ENCODE results near the gene ERC2. TPM values are rescaled to one million over a fixed set of nuclear protein-coding genes. Genes with fewer than 3 reads are reported as not detected.

Gene ERC2
- total and polyA plus RNA-seq, 2 of the 13 experiments (the other 11 are each of a cell fraction or from before 2014, with no cell fraction given), result 0.16 to 0.22 TPM

DNA sequence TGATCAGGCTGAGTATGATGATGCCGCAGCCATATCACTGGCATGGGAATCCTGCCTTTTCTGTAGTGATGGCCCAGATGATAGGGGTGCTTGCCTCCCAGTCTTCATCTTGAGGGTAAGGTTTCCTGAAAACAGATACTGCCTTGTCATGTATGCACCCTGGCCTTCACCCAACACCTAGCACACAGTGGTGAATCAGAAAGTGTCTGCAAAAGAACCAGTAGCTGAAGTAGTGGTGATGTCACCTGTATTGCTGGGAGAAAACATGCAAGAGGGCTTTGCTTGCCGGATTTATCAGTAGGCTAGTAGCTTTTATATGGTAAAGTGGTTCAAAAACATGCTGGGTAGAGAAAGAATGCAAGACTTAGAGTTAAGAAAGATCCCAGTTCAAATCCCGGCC, 561.4 kb downstream of the ERC2 start (continued):
- TF ChIP-seq, protein P1, sequence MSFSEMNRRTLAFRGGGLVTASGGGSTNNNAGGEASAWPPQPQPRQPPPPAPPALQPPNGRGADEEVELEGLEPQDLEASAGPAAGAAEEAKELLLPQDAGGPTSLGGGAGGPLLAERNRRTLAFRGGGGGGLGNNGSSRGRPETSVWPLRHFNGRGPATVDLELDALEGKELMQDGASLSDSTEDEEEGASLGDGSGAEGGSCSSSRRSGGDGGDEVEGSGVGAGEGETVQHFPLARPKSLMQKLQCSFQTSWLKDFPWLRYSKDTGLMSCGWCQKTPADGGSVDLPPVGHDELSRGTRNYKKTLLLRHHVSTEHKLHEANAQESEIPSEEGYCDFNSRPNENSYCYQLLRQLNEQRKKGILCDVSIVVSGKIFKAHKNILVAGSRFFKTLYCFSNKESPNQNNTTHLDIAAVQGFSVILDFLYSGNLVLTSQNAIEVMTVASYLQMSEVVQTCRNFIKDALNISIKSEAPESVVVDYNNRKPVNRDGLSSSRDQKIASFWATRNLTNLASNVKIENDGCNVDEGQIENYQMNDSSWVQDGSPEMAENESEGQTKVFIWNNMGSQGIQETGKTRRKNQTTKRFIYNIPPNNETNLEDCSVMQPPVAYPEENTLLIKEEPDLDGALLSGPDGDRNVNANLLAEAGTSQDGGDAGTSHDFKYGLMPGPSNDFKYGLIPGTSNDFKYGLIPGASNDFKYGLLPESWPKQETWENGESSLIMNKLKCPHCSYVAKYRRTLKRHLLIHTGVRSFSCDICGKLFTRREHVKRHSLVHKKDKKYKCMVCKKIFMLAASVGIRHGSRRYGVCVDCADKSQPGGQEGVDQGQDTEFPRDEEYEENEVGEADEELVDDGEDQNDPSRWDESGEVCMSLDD (CRISPR knock-in tag; IDR thresholded peaks at IDR 0.05; ENCODE audit: borderline replicate concordance), result no peak
- TF ChIP-seq ZNF292 (CRISPR knock-in tag; IDR thresholded peaks at IDR 0.05; ENCODE audit: borderline replicate concordance, low read depth), result no peak
- TF ChIP-seq TGIF2 (CRISPR knock-in tag; IDR thresholded peaks at IDR 0.05), result no peak
- no peak for TF ChIP-seq ATM (IDR thresholded peaks at IDR 0.05; ENCODE audit: borderline replicate concordance)
- TF ChIP-seq TCF12 (IDR thresholded peaks at IDR 0.05), result no peak
- no peak for TF ChIP-seq TCF12 (CRISPR knock-in tag; IDR thresholded peaks at IDR 0.05)
- TF ChIP-seq TEAD3 (CRISPR knock-in tag; optimal IDR thresholded peaks at IDR 0.05; ENCODE audit: borderline replicate concordance), result no peak
- TF ChIP-seq ZNF468 (CRISPR knock-in tag; IDR thresholded peaks at IDR 0.05), result no peak

DNA sequence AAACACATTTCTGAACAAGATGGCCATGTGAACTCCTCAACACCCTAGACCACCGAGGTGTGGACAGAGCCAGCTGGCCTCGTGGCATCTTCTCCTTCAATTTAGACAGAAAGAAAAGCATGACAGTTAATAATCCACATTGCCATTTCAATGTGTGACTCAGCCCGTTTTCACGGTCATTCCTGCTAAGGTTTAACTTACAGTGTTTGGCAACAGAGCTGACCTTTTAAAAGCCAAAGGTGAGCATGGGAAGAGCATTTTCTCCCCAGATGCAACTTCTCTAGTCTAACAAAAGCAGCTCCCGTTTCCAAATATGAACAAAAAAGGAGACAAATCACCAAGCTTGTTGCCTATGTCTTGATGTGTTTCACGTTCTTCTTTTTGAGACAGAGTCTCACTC, 563.6 kb downstream of the ERC2 start:
- in situ Hi-C loops (cut with HindIII; ENCODE audit: extremely low pct_ligation_motif_present, low pct_unique_long_range_greater_than_20kb), result loop anchor here (5.0 to 25.0 kb wide), 2 partner anchors 417 to 1042 kb away; partner anchors contain the start of gene WNT5A
- DNase-seq (ENCODE audit: low spot score) (no peak), ATAC-seq (no peak), FAIRE-seq (no peak)
- Histone ChIP-seq H3K4me1 (ENCODE audit: insufficient read depth, low read length) (no peaks in the 10 kb centered on the region), H3K9me3 (ENCODE audit: low read length) (no peaks in the 10 kb centered on the region), H3K36me3 (replicated peaks in 1 of 2; ENCODE audit: control insufficient read depth in 1 of 2, insufficient read depth in 2 of 2, low read length in 2 of 2) (no peaks in the 10 kb centered on the region), H3K4me2 (ENCODE audit: low read depth, low read length) (no peak overlapping the region), H3K27me3 (ENCODE audit: control insufficient read depth in 1 of 2, insufficient read depth in 2 of 2, low read length in 2 of 2) (no peaks in the 10 kb centered on the region), H3K9ac (ENCODE audit: insufficient read depth, low read depth, low read length) (no peak overlapping the region), H3K4me3 (replicated peaks in 1 of 3; ENCODE audit: insufficient read depth in 1 of 3, low read depth in 2 of 3, low read length in 3 of 3) (no peak overlapping the region), H3K27ac (ENCODE audit: extremely low read length, insufficient read depth, low read length) (no peak overlapping the region), H4K20me1 (ENCODE audit: insufficient read depth, low read length) (no peaks in the 10 kb centered on the region), H2AFZ (ENCODE audit: low read length) (no peak overlapping the region), H3K79me2 (ENCODE audit: insufficient read depth, low read length) (no peaks in the 10 kb centered on the region)
- WGBS (ENCODE audit: low lambda C conversion rate), result 1% methylated on average over 6 of the region's 6 CpGs
- intact Hi-C loops (cut with micrococcal nuclease; ENCODE audit: unreplicated experiment), result no loop called here
- POLR2A ChIA-PET, result no interaction called here
- CTCF ChIA-PET (ENCODE audit: low intra/inter-chr PET ratio, low total read pairs), result no interaction called here
- BruUV-seq (replicated peaks), result no TSS peak
- no peak for TF ChIP-seq FOXM1 (CRISPR knock-in tag; IDR thresholded peaks at IDR 0.05)
- no peak for TF ChIP-seq HCFC1 (IDR thresholded peaks at IDR 0.05; ENCODE audit: low read depth, low read length)
- TF ChIP-seq FOSL2 (CRISPR knock-in tag; IDR thresholded peaks at IDR 0.05), result no peak
- no peak for TF ChIP-seq MXI1 (IDR thresholded peaks at IDR 0.05; ENCODE audit: borderline replicate concordance, low read depth, low read length)
- no peak for TF ChIP-seq ZNF20 (CRISPR knock-in tag; IDR thresholded peaks at IDR 0.05)
- no peak for TF ChIP-seq SPEN (CRISPR knock-in tag; IDR thresholded peaks at IDR 0.05; ENCODE audit: low read depth)
- TF ChIP-seq CC2D1A (CRISPR knock-in tag; IDR thresholded peaks at IDR 0.05), result no peak
- no peak for TF ChIP-seq HMG20B (CRISPR knock-in tag; conservative IDR thresholded peaks at IDR 0.05)
- TF ChIP-seq CHD2 (IDR thresholded peaks at IDR 0.05; ENCODE audit: low read depth, low read length), result no peak
- TF ChIP-seq, protein P2, sequence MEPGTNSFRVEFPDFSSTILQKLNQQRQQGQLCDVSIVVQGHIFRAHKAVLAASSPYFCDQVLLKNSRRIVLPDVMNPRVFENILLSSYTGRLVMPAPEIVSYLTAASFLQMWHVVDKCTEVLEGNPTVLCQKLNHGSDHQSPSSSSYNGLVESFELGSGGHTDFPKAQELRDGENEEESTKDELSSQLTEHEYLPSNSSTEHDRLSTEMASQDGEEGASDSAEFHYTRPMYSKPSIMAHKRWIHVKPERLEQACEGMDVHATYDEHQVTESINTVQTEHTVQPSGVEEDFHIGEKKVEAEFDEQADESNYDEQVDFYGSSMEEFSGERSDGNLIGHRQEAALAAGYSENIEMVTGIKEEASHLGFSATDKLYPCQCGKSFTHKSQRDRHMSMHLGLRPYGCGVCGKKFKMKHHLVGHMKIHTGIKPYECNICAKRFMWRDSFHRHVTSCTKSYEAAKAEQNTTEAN (CRISPR knock-in tag; conservative IDR thresholded peaks at IDR 0.05), result no peak
- TF ChIP-seq BRD4 (CRISPR knock-in tag; IDR thresholded peaks at IDR 0.05), result no peak
- no peak for TF ChIP-seq NCOA5 (CRISPR knock-in tag; IDR thresholded peaks at IDR 0.05)
- no peak for TF ChIP-seq ZNF878 (CRISPR knock-in tag; IDR thresholded peaks at IDR 0.05)
- TF ChIP-seq ZNF234 (CRISPR knock-in tag; conservative IDR thresholded peaks at IDR 0.05), result no peak
- TF ChIP-seq ZSCAN9 (CRISPR knock-in tag; IDR thresholded peaks at IDR 0.05; ENCODE audit: borderline replicate concordance), result no peak
- no peak for TF ChIP-seq PRMT3 (CRISPR knock-in tag; IDR thresholded peaks at IDR 0.05; ENCODE audit: borderline replicate concordance, low read depth)
- TF ChIP-seq ZNF101 (CRISPR knock-in tag; IDR thresholded peaks at IDR 0.05; ENCODE audit: borderline replicate concordance, low read depth), result no peak
